GM13976 (cell line): Measurements from ENCODE around the gene VIPR2.
"Not testable (repeated sequence)": the region's sequence is repeated elsewhere in the genome, so short reads cannot be mapped to it uniquely, and the experiment has no call there.

ENCODE experiments used
- DNase-seq: peaks from one replicate; pipeline ENCODE4 v3.0.0; 2012; ENCODE audit warnings: low spot score
- CTCF ChIP-seq: IDR thresholded peaks from 2 replicates; pipeline ENCODE4 v1.5.1; 2012; ENCODE audit warnings: borderline replicate concordance, mild to moderate bottlenecking; ENCODE audit not compliant: insufficient read depth; ENCODE audit errors: extremely low read depth, missing control alignments, control extremely low read depth
- in situ Hi-C: fragments of 300-500 bp; cut with MboI; formaldehyde crosslinking; loops from one replicate; pipeline ENCODE4 v1.12.0; 2022; ENCODE audit warnings: low sequenced_read_pairs, mixed read lengths, inconsistent platforms; ENCODE audit not compliant: unreplicated experiment

VIPR2 gene

GRCh38 chr7:159010411-159010810, 134.3 kb downstream of the VIPR2 start:
- in situ Hi-C loops, result no loop called here
- TF ChIP-seq CTCF, result no peak
- no peak for DNase-seq

GRCh38 chr7:159009951-159010350, 134.7 kb downstream of the VIPR2 start:
- no peak for DNase-seq
- TF ChIP-seq CTCF, result no peak
- in situ Hi-C loops, result no loop called here

GRCh38 chr7:159008417-159008816, 136.2 kb downstream of the VIPR2 start:
- in situ Hi-C loops, result no loop called here
- DNase-seq, result no peak
- no peak for TF ChIP-seq CTCF

GRCh38 chr7:159007996-159008389, 136.7 kb downstream of the VIPR2 start:
- in situ Hi-C loops, result no loop called here
- no peak for DNase-seq
- no peak for TF ChIP-seq CTCF

- TF ChIP-seq CTCF, result no peak
- in situ Hi-C loops, result no loop called here
- DNase-seq, result no peak
These were observed 137.2 kb downstream of the VIPR2 start for GRCh38 chr7:159007364-159007995.

- in situ Hi-C loops, result no loop called here
- no peak for TF ChIP-seq CTCF
- no peak for DNase-seq
These were observed 138.0 kb downstream of the VIPR2 start for GRCh38 chr7:159006610-159007130.

- in situ Hi-C loops, DNase-seq: not testable (repeated sequence)
These were observed 138.6 kb downstream of the VIPR2 start for GRCh38 chr7:159006022-159006609.
